HG02571 (cell line): ENCODE measurements around the gene MREG.
A peak's percentile ranks its signal among the peaks of the same experiment; 100 is the strongest.

ENCODE experiments used
- ATAC-seq: cut with Tn5 transposase; IDR thresholded peaks from one replicate; pipeline ENCODE4 v1.9.1; 2021; ENCODE audit warnings: mild to moderate bottlenecking, moderate library complexity; ENCODE audit not compliant: unreplicated experiment

Gene MREG, protein sequence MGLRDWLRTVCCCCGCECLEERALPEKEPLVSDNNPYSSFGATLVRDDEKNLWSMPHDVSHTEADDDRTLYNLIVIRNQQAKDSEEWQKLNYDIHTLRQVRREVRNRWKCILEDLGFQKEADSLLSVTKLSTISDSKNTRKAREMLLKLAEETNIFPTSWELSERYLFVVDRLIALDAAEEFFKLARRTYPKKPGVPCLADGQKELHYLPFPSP

DNA sequence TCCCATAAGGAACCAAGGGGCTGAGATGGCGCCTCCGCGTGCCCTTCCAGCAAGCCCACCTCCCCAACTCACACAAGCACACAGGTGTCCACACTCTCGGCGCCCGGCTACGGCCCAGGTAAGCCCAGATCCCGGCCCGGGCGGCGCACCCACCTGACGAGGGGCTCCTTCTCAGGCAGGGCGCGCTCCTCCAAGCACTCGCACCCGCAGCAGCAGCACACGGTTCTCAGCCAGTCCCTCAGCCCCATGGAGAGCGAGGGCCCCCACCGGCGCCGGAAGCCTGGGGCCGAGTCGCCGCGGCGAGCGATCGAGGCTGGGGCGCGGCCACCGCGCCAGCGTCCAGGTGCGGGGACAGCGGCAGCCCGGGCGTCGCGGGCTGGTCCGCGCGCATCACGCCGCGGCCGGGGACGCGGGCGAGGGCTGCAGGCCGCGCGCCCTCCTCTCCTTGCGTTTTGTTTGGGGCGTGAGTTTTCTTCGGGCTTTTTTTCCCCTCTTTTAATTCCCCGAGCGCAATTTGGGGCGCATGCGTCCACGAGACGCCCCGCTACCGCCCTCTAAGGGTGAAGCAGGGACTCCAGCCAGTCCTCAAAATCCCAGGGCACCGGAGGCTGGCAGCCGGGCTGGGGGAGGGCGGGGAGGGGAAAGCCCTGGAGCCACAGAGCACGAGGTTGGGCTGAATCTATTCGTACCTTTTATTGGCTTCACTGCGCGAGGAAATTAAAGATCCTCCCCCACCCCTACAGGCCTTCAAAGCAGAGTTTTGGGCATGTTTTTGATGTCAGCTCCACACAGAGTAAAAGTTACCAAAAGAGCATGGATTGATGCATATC, at the start of gene MREG:
TSS of gene MREG (minus strand) at position 472 of the 830 bp plus-strand sequence. CDS start at position 248, 224 bp downstream.
- ATAC-seq, result peak; percentile 41

DNA sequence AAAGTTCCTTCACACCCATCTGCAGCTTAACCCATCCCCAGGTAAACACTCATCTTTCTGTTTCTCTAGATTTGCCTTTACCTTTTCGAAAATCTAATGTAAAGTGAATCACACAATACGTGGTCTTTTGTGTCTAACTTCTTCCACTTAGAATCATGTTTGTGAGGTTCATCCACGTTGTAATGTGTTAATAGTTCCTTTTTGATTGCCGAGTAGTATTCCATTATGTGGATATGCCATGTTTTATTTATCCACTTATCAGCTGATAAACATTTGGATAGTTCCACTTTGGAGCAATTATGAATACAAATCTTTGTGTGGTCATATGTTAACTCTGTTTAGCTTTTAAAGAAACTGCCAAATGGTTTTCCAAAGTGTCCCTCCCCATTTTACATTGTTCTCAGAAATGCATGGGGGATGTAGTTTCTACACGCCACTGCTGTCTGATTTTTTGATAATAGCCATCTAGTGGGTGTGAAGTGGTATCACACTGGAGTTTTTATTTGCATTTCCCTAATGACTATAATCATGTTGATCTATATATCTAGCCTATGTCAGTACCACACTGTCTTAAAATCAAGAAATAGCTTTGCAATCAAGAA, 46.0 kb upstream of the MREG start:
- ATAC-seq, result no peak

DNA sequence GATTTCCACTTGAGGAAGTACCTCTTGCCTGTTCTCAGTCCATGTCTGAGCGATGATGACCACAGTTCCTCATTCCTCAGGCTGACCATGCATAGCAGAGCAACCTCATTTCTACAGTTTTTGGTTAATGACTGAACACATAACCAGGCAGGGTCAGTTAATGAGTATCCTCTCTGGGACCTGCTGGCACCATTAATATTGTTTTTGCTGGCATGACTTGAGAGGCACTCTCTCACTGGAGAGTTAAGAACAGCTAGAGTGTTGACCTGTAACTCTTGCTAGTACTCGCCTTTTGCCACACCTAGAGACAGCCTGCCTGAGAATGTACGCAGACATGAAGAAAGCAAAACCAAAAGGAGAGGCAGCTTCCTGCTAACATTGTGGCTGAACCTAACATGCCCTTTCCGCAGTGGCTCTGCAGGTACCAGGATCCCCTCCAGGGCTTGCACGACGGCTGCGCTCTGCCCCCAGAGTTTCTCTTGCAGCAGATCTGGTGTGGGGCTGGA, 44.4 kb upstream of the MREG start:
- peak; percentile 81 for ATAC-seq

DNA sequence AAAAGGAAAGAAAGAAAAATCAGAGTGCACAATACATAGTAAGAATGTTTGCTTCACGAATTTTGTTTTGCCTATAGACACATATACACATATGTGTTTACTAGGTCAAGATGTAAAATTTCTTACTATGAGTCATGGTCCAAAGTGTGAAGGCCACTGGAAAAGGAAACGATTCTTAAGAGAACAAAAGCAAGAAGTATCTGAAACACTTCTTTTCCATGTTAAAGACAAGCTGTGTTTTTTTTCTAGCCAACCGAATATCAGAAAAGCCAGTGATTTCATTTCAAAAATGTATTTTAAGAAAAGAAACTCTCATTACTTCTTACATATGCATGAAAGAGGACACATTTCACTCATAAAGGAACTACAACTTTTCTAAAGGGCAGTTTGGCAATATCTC, 43.4 kb upstream of the MREG start:
- peak; percentile 36 for ATAC-seq

DNA sequence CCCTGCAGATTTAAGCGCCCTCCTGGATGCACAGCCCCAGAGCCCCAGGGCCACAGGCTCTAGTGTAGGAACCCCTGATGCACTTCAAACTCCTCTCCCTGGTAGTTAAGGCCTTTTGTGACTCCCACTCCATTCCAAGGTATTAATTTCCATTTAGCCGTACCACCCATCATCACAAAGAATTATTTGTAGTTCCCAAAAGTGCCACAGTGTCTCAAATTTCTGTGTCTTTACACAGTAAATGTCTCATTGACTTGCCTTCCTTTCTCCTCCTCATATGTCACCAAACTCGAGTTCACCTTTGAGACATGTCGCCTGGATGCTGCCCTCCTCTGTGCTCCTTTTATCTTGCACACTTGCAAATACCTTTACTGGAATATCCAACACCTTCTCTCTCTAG, 42.3 kb upstream of the MREG start:
- ATAC-seq, result no peak

DNA sequence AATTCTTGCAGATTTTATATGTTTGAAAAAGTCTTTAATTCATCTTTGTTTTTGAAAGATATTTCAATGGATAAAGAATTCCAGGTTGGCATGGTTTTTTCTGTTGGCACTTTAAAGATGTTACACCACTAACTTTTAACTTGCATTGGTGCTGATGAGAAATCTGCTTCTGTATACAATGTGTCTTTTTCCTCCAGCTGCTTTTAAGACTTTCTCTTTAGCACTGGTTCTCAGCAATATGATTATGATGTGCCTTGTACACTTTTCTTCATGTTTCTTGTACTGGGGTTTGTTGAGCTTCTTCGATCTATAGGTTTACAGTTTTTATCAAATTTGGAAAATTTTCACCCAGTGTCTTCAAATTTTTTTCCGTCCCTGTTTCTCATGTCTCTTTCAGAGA, 39.1 kb upstream of the MREG start:
- ATAC-seq, result no peak

DNA sequence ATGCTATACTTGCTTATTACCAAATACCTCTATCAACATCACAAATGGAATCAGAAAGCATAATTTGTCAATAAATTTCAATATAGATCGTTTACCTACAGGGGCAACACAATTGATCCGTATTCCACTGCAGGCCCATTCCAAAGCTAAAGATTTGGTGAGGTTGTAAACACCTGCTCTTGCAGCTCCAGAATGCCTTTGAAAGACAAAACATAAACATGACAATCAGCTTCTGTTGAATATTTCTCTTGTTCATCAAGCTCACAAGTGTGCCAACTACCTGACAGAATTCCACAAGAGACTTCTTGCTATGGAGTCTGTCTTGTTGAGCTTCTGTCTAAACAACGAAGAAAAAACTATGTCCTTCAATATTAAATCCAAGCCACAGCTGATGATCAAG, 38.0 kb upstream of the MREG start:
- no peak for ATAC-seq

DNA sequence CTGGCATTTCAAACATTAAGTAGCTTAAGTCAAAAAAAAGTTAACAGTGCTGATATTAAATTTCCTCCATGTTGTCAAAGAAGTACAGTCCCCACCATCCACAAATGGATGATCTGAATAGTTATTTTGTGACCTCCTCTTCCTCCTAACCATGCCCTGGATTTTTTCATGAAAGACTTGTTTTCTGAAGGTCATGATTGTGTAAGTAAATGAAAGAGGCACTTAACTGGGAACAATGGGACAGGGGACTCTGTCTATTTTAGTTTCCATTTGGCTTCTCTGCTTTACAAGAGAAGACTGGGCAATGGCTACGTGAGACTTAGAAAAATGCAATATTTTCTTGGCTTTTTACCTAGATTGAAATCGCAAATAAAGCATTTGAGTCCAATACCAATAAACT, 36.1 kb upstream of the MREG start:
- ATAC-seq, result no peak

DNA sequence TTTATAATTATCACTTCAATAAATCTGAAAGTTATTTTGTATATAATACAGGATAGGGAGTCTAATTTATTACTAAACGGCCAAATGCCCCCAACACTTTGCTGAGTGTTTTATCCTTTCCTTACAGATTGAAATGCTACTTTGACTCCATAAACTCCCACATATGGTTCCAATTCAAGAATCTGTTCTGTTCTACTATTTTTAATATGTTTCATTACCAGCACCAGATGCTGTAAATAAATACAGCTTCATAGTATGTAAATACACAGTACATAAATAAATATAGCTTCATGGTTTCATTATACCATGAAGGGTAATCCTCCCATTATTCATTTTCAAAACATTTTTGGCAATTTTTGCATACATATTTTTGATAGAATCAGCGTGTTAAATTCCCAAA, 34.0 kb upstream of the MREG start:
- ATAC-seq, result no peak

DNA sequence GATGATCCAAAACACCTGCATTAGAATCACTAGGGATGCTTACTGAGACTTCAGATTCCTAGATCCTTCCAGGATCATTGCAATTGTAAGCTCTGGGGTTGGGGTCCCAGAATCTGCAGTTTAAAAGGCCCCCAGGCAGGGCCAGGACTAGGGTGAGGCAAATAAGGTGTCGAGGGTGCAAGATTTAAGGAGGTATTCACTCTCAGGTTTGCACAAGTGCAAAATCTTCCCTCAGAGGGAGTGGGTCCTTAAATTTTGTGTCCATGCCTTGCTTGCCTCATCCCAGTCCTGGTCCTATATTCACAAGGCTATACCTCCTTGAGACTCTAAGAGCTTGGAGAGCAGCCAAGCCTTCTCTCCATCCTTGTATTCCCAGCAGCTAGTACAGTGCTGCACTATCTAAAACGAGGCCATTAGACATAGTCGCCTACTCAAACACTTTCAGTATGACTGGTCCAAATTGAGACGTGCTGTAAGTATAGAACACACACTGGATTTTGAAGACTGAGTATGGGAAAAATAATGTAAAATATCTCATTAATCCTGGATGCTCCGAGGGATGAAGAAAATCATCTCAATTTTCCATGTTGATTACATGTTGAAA, 31.6 kb upstream of the MREG start:
- ATAC-seq, result peak; percentile 95

DNA sequence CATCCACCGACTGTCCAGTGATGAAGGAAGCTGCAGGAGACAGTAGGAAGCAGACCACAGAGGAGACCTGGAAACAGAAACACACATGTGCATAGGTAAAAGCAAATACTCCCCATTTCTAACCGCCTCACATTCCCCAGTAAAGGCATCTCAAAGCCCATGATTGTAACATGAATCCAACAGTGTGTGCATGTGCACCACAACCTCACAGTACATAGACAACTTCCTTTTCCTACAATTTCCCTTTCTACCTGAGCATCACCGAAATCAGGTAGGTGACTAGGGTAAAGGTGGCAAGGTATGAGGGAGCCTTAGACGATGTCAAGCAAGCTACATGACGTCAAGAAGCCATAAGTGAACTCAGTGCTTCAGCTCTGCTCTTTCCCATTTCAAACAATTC, 30.6 kb upstream of the MREG start:
- ATAC-seq, result no peak

DNA sequence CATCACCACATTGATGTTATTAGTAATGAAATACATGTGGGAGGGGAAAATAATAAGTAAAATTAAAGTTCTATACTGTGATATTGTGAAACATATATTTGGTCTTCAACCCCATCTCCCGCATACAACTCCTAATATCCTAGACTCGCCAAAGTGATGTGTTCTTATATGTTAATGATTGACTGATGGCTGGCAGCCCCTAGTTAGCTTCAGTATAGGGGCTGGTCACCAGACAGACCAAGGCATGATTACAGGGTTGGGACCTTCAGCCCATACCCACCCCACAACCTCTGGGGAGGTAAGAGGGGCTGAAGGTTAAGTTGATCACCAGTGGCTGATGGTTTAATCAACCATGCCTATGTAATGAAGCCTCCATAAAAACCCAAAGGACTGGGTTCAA, 28.1 kb upstream of the MREG start:
- ATAC-seq, result no peak

DNA sequence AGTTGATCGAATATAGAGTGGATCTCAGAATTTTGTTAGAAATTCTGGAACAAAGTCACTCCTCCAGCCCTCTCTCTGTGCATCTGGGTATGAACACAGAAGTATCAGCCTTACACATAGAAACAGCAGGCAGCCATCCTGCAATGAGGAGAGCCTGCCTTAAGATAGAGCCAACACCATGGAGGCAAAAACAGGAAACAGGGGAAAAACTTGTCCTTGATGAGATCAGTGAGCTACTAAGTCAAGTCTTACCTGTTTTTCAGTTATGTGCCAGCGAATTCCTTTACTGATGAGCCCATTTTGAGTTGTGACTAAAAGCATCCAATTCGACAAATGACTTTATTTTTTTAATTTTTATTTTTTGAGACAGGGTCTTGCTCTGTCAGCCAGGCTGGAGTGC, 26.6 kb upstream of the MREG start:
- no peak for ATAC-seq

DNA sequence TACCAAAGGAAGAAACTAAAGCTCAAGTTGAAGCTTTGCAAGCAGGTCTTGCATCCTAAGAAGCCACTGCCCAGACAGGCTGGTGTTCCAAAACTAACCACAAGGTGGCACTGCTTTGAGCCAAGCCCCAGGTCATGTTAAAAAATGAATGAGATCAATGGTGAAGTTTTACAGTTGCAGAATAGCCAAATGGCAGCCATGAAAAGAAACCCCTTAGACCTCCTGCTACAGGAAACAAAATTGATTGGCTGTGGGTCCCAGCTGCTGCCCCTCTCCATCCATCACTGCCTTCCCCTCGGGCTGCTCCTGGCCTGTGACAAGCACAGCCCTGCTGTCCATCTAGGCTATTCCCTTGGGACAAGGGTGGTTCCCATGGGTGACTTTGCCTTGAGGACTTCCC, 20.7 kb upstream of the MREG start:
- peak; percentile 39 for ATAC-seq

DNA sequence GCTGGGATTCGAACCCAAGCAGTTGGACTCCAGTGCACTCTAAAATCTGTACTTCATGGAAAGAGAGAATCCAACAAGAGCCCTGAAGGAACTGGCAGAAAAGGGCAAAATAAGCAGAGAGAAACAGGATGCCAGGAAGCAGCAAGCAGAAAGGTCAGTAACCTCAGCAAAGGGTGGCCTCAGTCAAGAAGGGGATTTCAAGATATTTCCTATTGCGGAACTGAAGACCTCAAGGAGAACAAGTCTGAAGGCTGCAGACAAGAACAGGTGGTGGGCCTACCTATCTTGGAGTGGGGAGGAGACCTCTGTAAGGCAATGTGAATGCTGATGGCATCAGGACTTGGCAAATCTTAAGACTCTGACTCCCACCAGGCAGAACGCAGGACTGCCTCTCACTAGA, 20.1 kb upstream of the MREG start:
- ATAC-seq, result no peak

DNA sequence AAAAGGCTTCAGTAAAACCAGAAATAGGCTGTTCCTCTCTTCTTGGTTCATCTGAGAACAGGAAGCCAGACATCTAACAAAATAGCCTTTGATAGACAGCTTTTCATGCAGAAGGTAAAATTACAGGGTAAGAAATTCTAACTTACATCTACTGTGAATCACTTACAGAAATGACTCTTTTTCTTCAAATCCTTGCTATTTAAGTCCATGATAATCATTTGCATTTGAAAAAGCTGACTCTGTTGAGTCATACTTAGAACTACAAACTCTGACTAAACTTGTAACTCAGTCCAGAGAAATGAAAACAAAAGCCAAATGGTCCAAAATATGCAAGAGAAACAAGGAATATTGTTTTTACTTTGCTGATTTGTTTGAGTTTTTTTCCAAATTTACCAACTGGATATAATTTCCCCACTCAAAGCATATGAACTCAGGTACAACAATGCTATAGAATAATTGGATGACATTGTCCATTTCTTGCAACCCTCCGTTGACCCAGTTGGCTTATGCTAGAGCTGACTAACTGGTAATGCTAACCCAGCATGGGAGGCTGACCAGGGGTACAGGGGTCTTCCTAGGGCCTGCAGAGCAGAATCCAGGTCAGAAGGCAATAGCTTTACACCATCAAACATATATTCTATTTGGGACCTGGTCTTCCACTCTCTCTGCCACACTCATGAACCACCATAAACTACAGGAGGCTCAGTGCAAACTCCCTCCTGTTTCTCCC, 18.8 kb upstream of the MREG start:
- ATAC-seq, result peak; percentile 76

DNA sequence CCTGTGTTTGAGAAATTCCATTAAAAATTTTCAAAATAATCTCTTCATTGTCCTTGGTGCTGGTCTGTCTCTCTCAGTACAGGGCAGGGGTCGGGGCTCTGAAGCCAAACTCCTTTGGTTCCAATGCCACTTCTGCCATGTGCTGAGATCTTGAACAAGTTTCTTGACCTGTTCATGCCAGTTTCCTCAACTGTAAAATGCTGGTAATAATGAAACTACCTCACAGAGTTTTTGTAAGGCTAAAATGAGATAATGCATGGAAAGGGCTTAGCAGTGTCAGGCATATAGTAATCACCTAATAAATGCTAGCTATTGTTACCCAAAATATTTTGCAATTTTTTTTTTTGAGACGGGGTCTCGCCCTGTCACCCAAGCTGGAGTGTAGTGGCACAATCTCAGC, 16.9 kb upstream of the MREG start:
- no peak for ATAC-seq

DNA sequence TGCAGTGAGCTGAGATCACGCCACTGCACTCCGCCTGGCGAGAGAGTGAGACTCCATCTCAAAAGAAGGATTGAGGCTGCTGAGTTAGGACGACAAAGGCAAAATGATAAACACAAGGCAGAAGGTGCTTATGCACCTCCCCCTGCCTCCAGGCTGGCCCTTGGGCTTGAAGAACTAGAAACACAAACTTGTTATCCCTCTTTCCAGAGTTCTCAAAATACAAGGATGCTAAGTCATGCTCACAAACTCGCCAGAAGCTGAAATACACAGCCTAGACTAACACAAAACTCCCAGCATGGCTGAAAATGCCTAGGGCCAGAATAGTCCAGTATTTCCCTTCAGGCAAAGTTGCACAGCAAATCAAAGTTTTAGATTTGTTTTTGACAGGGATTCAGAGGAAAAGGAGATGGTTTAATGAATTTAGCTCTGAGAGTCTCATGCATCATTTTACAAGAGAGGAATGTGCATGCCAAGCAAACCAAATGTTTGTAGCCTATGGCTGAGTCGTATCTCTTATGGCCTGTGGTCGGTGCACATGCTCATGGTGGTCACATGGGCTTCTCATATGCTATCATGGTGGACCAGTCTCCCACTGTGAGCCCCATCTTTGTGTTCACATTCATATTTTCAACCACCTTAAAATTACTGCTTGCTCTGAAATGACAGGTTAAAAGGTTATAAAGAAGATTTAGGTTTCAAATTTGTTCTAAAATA, 16.2 kb upstream of the MREG start:
- no peak for ATAC-seq

DNA sequence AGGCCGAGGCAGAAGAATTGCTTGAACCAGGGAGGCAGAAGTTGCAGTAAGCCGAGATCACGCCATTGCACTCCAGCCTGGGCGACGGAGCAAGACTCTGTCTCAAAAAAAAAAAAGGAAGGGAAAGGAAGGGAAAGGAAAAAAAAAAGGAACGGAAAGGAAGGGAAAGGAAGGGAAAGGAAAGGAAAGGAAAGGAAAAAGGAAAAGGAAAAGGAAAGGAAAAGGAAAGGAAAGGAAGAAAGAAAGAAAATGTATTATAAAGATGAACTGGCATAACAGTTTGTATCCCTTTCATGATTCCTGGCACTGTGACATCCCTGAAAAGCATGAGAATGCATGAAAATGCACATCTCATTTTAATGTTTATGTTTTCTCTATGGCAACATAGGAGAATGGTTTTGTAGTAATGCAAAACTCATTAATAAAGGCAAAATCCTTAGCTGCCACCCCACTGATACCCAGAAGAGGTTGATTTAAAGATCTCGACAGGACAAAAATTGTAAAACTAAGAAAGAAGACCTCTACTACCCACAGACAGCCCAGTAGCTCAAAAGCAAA, 11.5 kb upstream of the MREG start:
- no peak for ATAC-seq

DNA sequence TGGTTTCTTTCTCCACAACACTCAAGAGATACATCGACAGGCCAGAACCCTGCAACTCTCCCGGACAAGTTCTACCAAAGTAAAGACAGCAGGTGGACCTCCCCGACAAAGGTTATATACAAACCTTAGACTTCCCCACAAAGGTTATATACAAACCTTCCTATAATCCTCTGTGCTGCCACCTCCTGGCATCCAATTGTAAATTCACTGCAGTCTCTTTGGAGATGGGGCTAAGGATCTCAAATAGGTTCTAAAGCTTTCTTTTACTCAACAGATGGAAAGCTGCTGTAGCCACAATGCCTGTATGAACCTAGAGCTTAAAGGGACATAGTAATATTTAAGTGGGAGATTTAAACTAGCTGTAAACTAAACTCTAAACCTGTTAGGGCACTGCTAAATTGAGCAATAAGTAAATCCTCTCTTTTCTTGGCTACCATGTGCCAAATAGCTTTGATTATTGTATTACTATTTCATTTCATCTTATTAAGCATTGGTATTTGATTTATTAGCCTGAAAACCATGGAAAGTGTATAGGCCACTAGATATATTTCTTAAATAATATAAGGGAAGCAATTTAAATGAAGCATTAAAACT, 9.8 kb upstream of the MREG start:
- peak; percentile 80 for ATAC-seq
